Smooth muscle cell (in vitro differentiated cells): Measurements from ENCODE around the gene M6PR. TPM values are rescaled to one million over a fixed set of nuclear protein-coding genes. Genes with fewer than 3 reads are reported as not detected.

Source experiments
- DNase-seq: peaks from one replicate; lab custom pipeline; 2025; ENCODE audit not compliant: unreplicated experiment; lab: John Stamatoyannopoulos, UW
- H2AFZ ChIP-seq: fragments of 200-600 bp; sonication (generic); 2 replicates; pipeline ENCODE4 v1.6.0; 2016; ENCODE audit warnings: antibody characterized with exemption, low read depth, mild to moderate bottlenecking
- H3F3A ChIP-seq: fragments of 200-600 bp; sonication (generic); 2 replicates; pipeline ENCODE4 v1.6.0; 2017; ENCODE audit warnings: antibody characterized with exemption, low read depth
- H3K27ac ChIP-seq: fragments of 200-600 bp; sonication (generic); 2 replicates; pipeline ENCODE4 v1.5.1; 2016; ENCODE audit warnings: low read depth, mild to moderate bottlenecking
- H3K27me3 ChIP-seq: fragments of 200-600 bp; sonication (generic); 2 replicates; pipeline ENCODE4 v1.6.1; 2016; ENCODE audit warnings: low read depth, mild to moderate bottlenecking
- H3K36me3 ChIP-seq: fragments of 200-600 bp; sonication (generic); 2 replicates; pipeline ENCODE4 v1.5.1; 2016; ENCODE audit warnings: low read depth
- H3K4me1 ChIP-seq: fragments of 200-600 bp; sonication (generic); 2 replicates; pipeline ENCODE4 v1.5.1; 2016; ENCODE audit warnings: low read depth
- H3K4me2 ChIP-seq: fragments of 200-600 bp; sonication (generic); 2 replicates; pipeline ENCODE4 v1.6.0; 2016; ENCODE audit warnings: mild to moderate bottlenecking
- H3K4me3 ChIP-seq: fragments of 200-600 bp; sonication (generic); 2 replicates; pipeline ENCODE4 v1.5.1; 2016; ENCODE audit warnings: mild to moderate bottlenecking
- H3K79me2 ChIP-seq: fragments of 200-600 bp; sonication (generic); 2 replicates; pipeline ENCODE4 v1.6.0; 2016; ENCODE audit warnings: low read depth, mild to moderate bottlenecking
- H3K9ac ChIP-seq: fragments of 200-600 bp; sonication (generic); 2 replicates; pipeline ENCODE4 v1.6.0; 2016; ENCODE audit warnings: low read depth
- H3K9me3 ChIP-seq: fragments of 200-600 bp; sonication (generic); replicated peaks from 2 replicates; pipeline ENCODE4 v1.5.1; 2016; ENCODE audit warnings: low read depth
- H4K20me1 ChIP-seq: fragments of 200-600 bp; sonication (generic); 2 replicates; pipeline ENCODE4 v1.6.0; 2016; ENCODE audit warnings: low read depth
- WGBS: methylation state at CpG from one replicate; pipeline ENCODE4 v1.1.7; 2016; ENCODE audit warnings: low lambda C conversion rate; 5-methylcytosine and 5-hydroxymethylcytosine counted together
- polyA plus RNA-seq: library from polyadenylated mRNA; unstranded; fragments of >200 nt; fragmentation: Nextera tagmentation; extraction: Ambion mirVana; gene quantifications from 2 replicates; pipeline ENCODE4 v1.2.1, GENCODE V29; 2016
- total RNA-seq: library from RNA; depleted of rRNA; stranded (reverse); fragments of >200 nt; gene quantifications from 2 replicates; pipeline ENCODE4 v1.2.3, GENCODE V29; 2014
- TF ChIP-seq, protein P1 (sequence below): fragments of 200-600 bp; sonication (generic); IDR thresholded peaks from 2 replicates; pipeline ENCODE4 v1.5.1; 2017; ENCODE audit warnings: borderline replicate concordance, mild to moderate bottlenecking, antibody characterized with exemption; ENCODE audit not compliant: insufficient read depth, poor library complexity, severe bottlenecking

The M6PR gene
- total and polyA plus RNA-seq, 2 experiments from 2014 or later = 49.8 to 106 TPM

DNA sequence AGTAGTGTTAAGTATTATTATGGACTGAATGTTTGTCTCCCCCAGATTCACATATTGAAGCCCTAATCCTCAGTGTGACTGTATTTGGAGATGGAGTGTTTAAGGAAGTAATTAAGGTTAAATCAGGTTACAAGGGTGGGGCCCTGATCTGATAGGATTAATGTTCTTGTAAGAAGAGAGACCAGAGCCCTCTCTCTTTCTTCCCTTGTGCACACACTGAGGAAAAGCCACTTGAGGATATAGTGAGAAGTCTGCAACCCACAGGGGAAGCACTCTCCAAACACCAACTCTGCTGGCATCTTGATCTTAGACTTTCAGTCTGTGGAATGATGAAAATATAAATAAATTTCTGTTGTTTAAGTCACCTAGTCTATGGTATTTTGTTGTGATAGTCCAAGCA, 37.7 kb upstream of the M6PR start:
- Histone ChIP-seq H3K9me3 (no peaks in the 10 kb centered on the region), H3K4me3 (no peak overlapping the region), H3K27ac (no peak overlapping the region), H3K4me2 (no peak overlapping the region), H3K79me2 (no peaks in the 10 kb centered on the region), H3K4me1 (no peaks in the 10 kb centered on the region), H3K36me3 (no peaks in the 10 kb centered on the region), H4K20me1 (no peaks in the 10 kb centered on the region), H2AFZ (no peak overlapping the region), H3K9ac (no peak overlapping the region), H3K27me3 (no peaks in the 10 kb centered on the region), H3F3A (no peaks in the 10 kb centered on the region)
- TF ChIP-seq, protein P1, sequence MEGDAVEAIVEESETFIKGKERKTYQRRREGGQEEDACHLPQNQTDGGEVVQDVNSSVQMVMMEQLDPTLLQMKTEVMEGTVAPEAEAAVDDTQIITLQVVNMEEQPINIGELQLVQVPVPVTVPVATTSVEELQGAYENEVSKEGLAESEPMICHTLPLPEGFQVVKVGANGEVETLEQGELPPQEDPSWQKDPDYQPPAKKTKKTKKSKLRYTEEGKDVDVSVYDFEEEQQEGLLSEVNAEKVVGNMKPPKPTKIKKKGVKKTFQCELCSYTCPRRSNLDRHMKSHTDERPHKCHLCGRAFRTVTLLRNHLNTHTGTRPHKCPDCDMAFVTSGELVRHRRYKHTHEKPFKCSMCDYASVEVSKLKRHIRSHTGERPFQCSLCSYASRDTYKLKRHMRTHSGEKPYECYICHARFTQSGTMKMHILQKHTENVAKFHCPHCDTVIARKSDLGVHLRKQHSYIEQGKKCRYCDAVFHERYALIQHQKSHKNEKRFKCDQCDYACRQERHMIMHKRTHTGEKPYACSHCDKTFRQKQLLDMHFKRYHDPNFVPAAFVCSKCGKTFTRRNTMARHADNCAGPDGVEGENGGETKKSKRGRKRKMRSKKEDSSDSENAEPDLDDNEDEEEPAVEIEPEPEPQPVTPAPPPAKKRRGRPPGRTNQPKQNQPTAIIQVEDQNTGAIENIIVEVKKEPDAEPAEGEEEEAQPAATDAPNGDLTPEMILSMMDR = no peak
- no peak for DNase-seq

DNA sequence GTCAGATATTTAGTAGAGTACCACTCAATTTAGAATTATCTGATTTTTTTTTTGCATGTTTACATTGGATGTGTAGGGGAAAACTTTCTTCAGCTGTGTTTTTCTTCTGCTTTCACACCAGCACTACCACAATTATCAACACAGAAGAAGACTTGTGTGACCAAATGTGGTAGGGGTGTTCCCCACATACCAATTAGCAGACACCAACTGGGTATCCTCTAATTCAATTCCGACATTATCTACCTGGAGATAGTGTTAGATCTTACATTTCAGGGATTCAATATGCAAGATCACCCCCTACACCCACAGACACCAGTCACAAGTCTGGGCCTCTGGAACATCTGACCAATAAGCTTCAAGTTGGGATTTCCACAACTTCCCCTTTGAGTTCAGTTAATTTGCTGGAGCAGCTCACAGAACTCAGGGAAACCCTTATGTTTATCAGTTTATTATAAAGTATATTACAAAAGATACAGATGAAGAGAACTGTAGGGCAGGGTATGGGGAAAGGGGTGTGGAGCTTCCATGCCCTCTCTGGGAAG, 35.8 kb upstream of the M6PR start:
- DNase-seq = no peak
- Histone ChIP-seq H3K27ac (no peak overlapping the region), H3F3A (no peaks in the 10 kb centered on the region), H3K79me2 (no peaks in the 10 kb centered on the region), H3K4me3 (no peak overlapping the region), H2AFZ (no peak overlapping the region), H3K4me2 (no peak overlapping the region), H4K20me1 (no peaks in the 10 kb centered on the region), H3K9ac (no peak overlapping the region), H3K9me3 (no peaks in the 10 kb centered on the region), H3K36me3 (no peaks in the 10 kb centered on the region), H3K4me1 (no peaks in the 10 kb centered on the region), H3K27me3 (no peaks in the 10 kb centered on the region)
- WGBS = 79% methylated on average over 1 of the region's 1 CpG
- TF ChIP-seq, protein P1 = no peak

DNA sequence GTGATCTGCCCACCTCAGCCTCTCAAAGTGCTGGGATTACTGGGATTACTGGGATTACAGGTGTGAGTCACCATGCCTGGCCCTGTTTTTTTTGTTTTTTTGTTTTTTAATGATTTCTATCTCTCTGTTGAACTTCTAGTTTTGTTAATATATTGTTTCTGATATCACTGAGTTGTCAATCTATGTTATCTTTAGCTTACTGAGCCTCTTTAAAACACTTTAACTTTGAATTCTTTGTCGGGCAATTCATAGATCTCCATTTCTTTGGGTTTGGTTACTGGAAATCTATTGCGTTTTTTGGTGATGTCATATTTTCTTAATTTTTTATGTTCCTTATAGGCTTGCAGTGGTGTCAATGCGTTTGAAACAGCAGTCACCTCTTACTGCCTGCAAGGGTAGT, 30.7 kb upstream of the M6PR start:
- Histone ChIP-seq H2AFZ (no peak overlapping the region), H3K4me1 (no peaks in the 10 kb centered on the region), H3K36me3 (no peaks in the 10 kb centered on the region), H3K4me3 (no peak overlapping the region), H3K79me2 (no peaks in the 10 kb centered on the region), H3F3A (no peaks in the 10 kb centered on the region), H3K27me3 (no peaks in the 10 kb centered on the region), H3K9ac (no peak overlapping the region), H4K20me1 (no peaks in the 10 kb centered on the region), H3K4me2 (no peak overlapping the region), H3K27ac (no peak overlapping the region), H3K9me3 (peaks cover 6% of the 10 kb centered on the region)
- 88% methylated on average over 3 of the region's 3 CpGs for WGBS
- DNase-seq = no peak
- TF ChIP-seq, protein P1 = no peak

GRCh38 chr12:8970432-8970831, 21.0 kb upstream of the M6PR start:
- Histone ChIP-seq H3F3A (peaks cover 5% of the 10 kb centered on the region), H2AFZ (no peak overlapping the region), H3K9ac (no peak overlapping the region), H3K27ac (no peak overlapping the region), H4K20me1 (no peaks in the 10 kb centered on the region), H3K4me1 (no peaks in the 10 kb centered on the region), H3K79me2 (no peaks in the 10 kb centered on the region), H3K9me3 (peaks cover 4% of the 10 kb centered on the region), H3K4me3 (no peak overlapping the region), H3K36me3 (no peaks in the 10 kb centered on the region), H3K4me2 (no peak overlapping the region), H3K27me3 (no peaks in the 10 kb centered on the region)
- no peak for DNase-seq
- TF ChIP-seq, protein P1 = no peak
- 53% methylated on average over 1 of the region's 1 CpG for WGBS
